ENCODE results near the gene TSPO.

Gene TSPO

DNA sequence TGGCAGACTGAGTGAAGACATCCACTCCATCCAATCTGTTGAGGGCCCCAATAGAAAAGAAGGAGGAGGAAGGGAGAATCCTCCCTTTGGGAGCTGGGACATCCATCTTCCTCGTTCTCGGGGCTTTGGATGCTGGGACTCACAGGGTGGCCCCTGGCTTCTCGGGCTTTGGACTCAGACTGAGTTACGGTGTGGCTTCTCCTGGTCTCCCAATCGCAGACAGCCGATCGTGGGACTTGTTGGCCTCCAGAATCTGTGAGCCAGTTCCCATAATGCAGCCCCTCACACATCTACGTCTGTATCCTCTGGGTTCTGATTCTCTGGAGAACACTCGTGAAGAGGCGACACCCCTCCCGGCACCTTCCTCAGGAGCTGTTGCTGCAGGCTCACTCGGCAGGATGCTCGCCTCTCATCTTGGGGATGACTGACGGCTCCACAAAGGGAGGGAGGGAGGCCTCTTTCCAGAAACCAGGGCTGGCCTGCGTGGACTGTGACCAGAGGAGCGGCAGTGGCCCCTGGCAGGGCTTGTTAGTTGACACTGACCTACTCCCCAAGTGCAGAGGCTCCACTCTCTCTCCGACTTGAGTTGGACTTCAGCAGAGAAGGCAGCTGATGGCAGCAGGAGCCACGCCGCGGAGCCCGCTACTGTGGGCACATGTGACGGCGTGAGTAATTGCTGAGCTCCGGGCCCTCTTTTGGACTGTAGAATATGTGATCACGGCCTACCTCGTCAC lies 50.3 kb downstream of the TSPO start:
- TF ChIP-seq CTCF (conservative IDR thresholded peaks at IDR 0.05) = no peak

DNA sequence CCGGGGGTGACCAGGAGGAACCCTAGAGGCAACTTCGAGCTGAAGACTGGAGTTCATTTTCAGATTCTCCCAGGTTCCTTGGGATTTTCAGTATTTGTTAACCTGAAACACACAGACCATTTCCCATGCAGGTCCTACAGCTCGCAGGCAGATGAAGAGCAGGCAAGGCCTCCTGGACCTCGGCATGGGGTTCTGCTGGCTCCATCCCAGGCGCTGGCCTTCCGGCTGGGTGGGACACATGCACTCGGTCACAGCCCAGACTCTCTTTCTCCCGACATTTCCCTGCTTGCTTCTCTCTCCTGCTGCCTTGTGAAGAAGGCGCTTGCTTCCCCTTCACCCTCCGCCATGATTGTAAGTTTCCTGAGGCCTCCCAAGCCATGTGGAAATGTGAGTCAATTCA lies 51.0 kb downstream of the TSPO start:
- TF ChIP-seq CTCF (conservative IDR thresholded peaks at IDR 0.05) = no peak
- no peak overlapping the region for H3K27ac ChIP-seq

More for the DNA sequence above, 50.3 kb downstream of the TSPO start:
- no peak overlapping the region for H3K27ac ChIP-seq

DNA sequence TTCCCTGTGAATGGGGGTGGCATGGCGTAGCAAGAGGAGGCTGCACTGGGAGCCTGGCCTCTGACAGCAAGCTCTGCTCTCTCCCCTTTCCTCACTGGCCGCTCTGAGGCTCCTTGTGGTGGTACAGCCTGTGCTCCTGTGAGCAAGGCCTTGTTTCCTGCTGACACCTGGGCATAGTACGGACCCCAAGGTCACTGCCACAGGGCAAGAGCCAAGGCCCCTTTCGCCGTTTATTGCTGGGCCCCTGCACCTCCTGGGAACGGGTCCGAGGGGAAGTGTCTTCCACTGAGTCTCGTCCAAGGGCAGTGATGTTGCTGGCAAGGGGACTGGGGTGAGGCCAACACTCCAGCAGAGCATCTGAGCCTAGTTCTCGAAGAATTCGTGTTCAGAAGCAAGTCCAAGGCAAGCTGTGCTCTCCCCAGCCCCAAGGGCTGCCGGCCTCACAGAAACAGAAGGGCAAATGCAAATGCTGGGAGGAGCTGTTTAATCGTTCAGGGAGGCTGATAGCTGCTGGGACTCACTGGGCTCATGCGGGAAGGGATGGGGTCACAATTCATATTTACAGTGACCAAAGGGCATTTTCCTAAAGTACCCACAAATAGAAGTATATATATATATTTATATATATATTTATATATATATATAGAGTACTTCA lies 51.5 kb downstream of the TSPO start:
- no peak for TF ChIP-seq CTCF (conservative IDR thresholded peaks at IDR 0.05)
- H3K27ac ChIP-seq = no peak overlapping the region

DNA sequence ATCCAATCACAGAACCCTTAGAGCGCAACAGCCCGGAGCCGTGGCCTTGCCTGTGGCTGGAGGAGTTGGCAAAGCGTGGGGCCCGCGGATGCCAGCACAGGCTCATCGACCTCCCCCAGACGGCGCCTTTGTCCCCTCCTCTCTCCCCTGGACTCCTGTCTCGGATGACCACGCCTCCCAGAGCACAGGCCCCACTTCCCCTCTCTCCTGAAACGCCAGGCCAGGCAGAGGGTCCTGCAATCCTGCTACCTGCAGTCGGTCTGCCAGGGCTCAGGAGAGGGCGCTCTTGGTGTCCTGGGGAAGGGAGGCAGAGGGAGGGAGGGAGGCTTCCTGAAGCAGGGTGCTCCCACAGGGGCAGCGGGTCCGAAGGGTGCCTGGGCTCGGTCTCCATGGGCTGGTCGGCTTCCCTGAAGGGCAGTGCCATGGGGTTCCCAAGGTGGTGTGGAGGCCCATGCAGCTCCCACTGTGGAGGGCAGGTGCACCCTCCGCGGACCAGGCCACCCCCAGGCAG lies 52.2 kb downstream of the TSPO start:
- TF ChIP-seq CTCF (conservative IDR thresholded peaks at IDR 0.05) = no peak
- no peak overlapping the region for H3K27ac ChIP-seq

- H3K27ac ChIP-seq = no peak overlapping the region
- TF ChIP-seq CTCF (conservative IDR thresholded peaks at IDR 0.05) = no peak
Observed at GRCh38 chr22:43205261-43205691, 53.9 kb downstream of the TSPO start.

- no peak overlapping the region for H3K27ac ChIP-seq
- no peak for TF ChIP-seq CTCF (conservative IDR thresholded peaks at IDR 0.05)
Observed at GRCh38 chr22:43205748-43206508, 54.6 kb downstream of the TSPO start.
